Thymus (tissue), 11 donors: ENCODE measurements around the gene TUBB6. TPM values are rescaled to one million over a fixed set of nuclear protein-coding genes. Genes with fewer than 3 reads are reported as not detected.

Experiments
- DNase-seq, 9 donors: peaks; one replicate each; pipeline ENCODE4 v3.0.0-alpha.2; 2013; ENCODE audit warnings: low spot score in 9 of 9, low read depth in 6 of 9, missing footprints in 1 of 9
- H3K27ac ChIP-seq, 2 donors: one replicate each; pipeline ENCODE4 v1.5.1; 2013; ENCODE audit warnings: control low read depth in 1 of 2, low read depth in 1 of 2, low read length in 1 of 2, mild to moderate bottlenecking in 1 of 2, moderate library complexity in 1 of 2
- H3K27me3 ChIP-seq, 2 donors: one replicate each; pipeline ENCODE4 v1.5.1; 2013; ENCODE audit warnings: low read length in 1 of 2; ENCODE audit not compliant: control insufficient read depth in 2 of 2, insufficient read depth in 1 of 2
- H3K36me3 ChIP-seq, 2 donors: one replicate each; pipeline ENCODE4 v1.5.1; 2013; ENCODE audit warnings: low read length in 1 of 2, mild to moderate bottlenecking in 1 of 2, moderate library complexity in 1 of 2; ENCODE audit not compliant: control insufficient read depth in 2 of 2, insufficient read depth in 2 of 2
- H3K4me1 ChIP-seq, 2 donors: one replicate each; pipeline ENCODE4 v1.5.1; 2013; ENCODE audit warnings: low read length in 2 of 2; ENCODE audit not compliant: control insufficient read depth in 2 of 2, insufficient read depth in 2 of 2
- H3K4me3 ChIP-seq, 2 donors: one replicate each; pipeline ENCODE4 v1.5.1; 2013; ENCODE audit warnings: low read length in 2 of 2, control low read depth in 1 of 2, mild to moderate bottlenecking in 1 of 2
- H3K9me3 ChIP-seq, 2 donors: one replicate each; pipeline ENCODE4 v1.5.1; 2013; ENCODE audit warnings: low read length in 1 of 2, mild to moderate bottlenecking in 1 of 2; ENCODE audit not compliant: control insufficient read depth in 2 of 2, insufficient read depth in 1 of 2
- WGBS: extraction: QIAGEN DNeasy Blood & Tissue Kit; methylation state at CpG from one replicate; pipeline ENCODE4 v1.1.7; 2013; 5-methylcytosine and 5-hydroxymethylcytosine counted together
- polyA plus RNA-seq: library from polyadenylated mRNA; stranded (reverse); fragments of 200-250 nt; gene quantifications from one replicate; pipeline ENCODE4 v1.2.3, GENCODE V29; 2013
- total RNA-seq: library from RNA; stranded (reverse); fragments of 120-200 nt; gene quantifications from one replicate; pipeline ENCODE4 v1.2.4, GENCODE V29; 2013
- donor health status: healthy.

Gene TUBB6
- total and polyA plus RNA-seq, 2 donors, result 24.9 to 46.6 TPM

GRCh38 chr18:12317664-12318333 lies 9.8 kb downstream of the TUBB6 start:
- Histone ChIP-seq H3K9me3 (peaks cover 0 to under 1% of the 10 kb centered on the region in 2 donors), H3K4me1 (peaks cover 0 to 4% of the 10 kb centered on the region in 2 donors), H3K27ac (no peak overlapping the region), H3K4me3 (no peak overlapping the region), H3K36me3 (peaks cover 0 to 7% of the 10 kb centered on the region in 2 donors), H3K27me3 (no peaks in the 10 kb centered on the region)
- 38% methylated on average over 6 of the region's 6 CpGs for WGBS
- no peak for DNase-seq

- WGBS, result 46% methylated on average over 5 of the region's 5 CpGs
- peaks cover 0 to 4% of the 10 kb centered on the region in 2 donors for H3K4me1 ChIP-seq
- H3K27ac ChIP-seq, result no peak overlapping the region
- peaks cover 0 to 7% of the 10 kb centered on the region in 2 donors for H3K36me3 ChIP-seq
- no peak for DNase-seq
- H3K9me3 ChIP-seq, result no peaks in the 10 kb centered on the region
- no peak overlapping the region for H3K4me3 ChIP-seq
- H3K27me3 ChIP-seq, result no peaks in the 10 kb centered on the region
These were observed 10.3 kb downstream of the TUBB6 start for GRCh38 chr18:12318334-12318697.

DNA sequence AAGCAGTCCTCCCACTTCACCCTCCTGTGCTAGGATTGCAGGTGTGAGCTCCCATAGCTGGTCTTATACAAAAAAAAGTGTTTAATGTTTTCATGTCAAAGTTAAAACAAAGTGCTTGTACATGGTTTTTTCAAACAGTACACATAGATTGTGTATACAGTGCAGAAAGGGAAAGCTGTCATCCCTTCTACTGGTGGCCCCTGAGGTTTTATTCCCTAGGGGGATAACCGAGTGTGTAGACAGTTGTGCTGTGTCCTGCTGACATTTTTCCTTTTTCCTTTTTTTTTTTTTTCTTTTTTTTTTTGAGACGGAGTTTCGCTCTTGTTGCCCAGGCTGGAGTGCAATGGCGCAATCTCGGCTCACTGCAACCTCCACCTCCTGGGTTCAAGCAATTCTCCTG lies 10.8 kb downstream of the TUBB6 start:
- H3K36me3 ChIP-seq, result peaks cover 0 to 8% of the 10 kb centered on the region in 2 donors
- H3K9me3 ChIP-seq, result no peaks in the 10 kb centered on the region
- no peak overlapping the region for H3K4me3 ChIP-seq
- WGBS, result 89% methylated on average over 5 of the region's 5 CpGs
- no peaks in the 10 kb centered on the region for H3K27me3 ChIP-seq
- no peak for DNase-seq
- peaks cover 0 to 4% of the 10 kb centered on the region in 2 donors for H3K4me1 ChIP-seq
- H3K27ac ChIP-seq, result no peak overlapping the region

DNA sequence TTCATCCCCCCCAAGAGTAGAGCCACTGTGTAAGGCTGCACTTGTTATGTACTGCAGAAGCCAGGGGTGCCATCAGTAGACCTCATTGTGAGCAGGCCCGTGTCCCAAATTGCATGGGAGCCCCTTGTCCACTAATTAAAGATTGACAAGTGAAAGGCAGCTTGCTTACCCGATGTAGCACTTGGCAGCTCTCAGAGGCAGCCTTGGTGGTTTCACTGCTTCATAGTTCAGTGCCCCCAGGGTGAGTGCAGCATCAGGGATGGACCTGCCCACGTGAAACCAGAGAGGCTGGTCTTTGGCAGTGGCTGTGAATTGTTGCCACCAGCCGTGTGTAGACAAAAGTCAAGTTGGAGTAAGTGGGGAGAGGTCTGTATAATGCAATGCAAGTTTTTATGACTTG lies 13.3 kb downstream of the TUBB6 start:
- Histone ChIP-seq H3K36me3 (peaks cover 18 to 28% of the 10 kb centered on the region in 2 donors), H3K27me3 (no peaks in the 10 kb centered on the region), H3K27ac (no peak overlapping the region), H3K4me1 (peaks cover 0 to 4% of the 10 kb centered on the region in 2 donors), H3K9me3 (no peaks in the 10 kb centered on the region), H3K4me3 (no peak overlapping the region)
- no peak for DNase-seq
- WGBS, result 82% methylated on average over 4 of the region's 4 CpGs

GRCh38 chr18:12324991-12325725 lies 17.1 kb downstream of the TUBB6 start:
- H3K9me3 ChIP-seq, result no peaks in the 10 kb centered on the region
- H3K27me3 ChIP-seq, result no peaks in the 10 kb centered on the region
- no peak overlapping the region for H3K27ac ChIP-seq
- DNase-seq, result no peak
- no peaks in the 10 kb centered on the region for H3K4me1 ChIP-seq
- H3K36me3 ChIP-seq, result peaks cover 38 to 58% of the 10 kb centered on the region in 2 donors
- H3K4me3 ChIP-seq, result no peak overlapping the region
- WGBS, result 98% methylated on average over 58 of the region's 58 CpGs

DNA sequence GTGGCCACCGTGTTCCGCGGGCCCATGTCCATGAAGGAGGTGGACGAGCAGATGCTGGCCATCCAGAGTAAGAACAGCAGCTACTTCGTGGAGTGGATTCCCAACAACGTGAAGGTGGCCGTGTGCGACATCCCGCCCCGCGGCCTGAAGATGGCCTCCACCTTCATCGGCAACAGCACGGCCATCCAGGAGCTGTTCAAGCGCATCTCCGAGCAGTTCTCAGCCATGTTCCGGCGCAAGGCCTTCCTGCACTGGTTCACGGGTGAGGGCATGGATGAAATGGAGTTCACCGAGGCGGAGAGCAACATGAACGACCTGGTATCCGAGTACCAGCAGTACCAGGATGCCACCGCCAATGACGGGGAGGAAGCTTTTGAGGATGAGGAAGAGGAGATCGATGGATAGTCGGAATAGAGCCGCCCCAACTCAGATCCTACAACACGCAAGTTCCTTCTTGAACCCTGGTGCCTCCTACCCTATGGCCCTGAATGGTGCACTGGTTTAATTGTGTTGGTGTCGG lies 17.7 kb downstream of the TUBB6 start:
- Histone ChIP-seq H3K9me3 (no peaks in the 10 kb centered on the region), H3K27ac (no peak overlapping the region), H3K36me3 (peaks cover 39 to 57% of the 10 kb centered on the region in 2 donors), H3K4me3 (no peak overlapping the region), H3K4me1 (no peaks in the 10 kb centered on the region), H3K27me3 (no peaks in the 10 kb centered on the region)
- 98% methylated on average over 29 of the region's 29 CpGs for WGBS
- no peak for DNase-seq

DNA sequence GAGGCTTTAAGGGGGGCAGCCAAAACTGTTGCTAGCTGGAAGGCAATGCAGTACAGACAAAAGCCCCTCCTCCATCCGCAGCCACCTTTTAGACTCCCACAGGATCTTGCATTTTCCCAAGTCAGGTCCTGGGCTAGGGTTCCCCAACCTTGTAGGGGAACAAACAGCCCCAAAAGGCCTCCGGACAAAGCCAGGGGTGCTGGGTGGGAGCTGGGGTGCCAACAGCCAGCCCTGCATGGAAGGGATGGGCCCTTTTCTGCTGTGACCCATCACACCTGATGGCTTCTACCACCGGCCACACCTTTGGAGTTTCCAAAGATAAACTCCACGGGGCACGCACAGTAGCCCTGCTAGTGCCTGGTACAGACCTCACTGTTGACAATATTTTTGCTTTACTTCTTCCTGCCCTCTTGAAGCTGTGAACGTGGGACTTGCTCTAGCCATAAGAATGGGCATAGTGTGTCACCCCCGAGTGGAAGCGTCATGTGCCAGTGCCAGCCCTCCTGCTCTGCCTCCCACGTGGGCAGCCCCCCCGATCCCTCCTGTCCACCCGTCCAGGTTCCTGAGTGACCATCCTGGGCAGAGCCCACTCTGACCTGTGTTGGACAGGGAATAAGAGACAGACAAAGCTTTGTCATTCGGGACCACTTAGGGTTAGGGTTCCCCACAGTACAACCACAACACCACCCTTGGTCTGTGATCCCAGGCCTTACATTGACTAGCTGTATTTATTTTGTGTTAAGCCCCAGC lies 18.8 kb downstream of the TUBB6 start:
- no peak for DNase-seq
- H3K4me1 ChIP-seq, result no peaks in the 10 kb centered on the region
- peaks cover 42 to 56% of the 10 kb centered on the region in 2 donors for H3K36me3 ChIP-seq
- 96% methylated on average over 12 of the region's 12 CpGs for WGBS
- no peaks in the 10 kb centered on the region for H3K27me3 ChIP-seq
- H3K27ac ChIP-seq, result no peak overlapping the region
- H3K4me3 ChIP-seq, result no peak overlapping the region
- H3K9me3 ChIP-seq, result no peaks in the 10 kb centered on the region

- H3K9me3 ChIP-seq, result no peaks in the 10 kb centered on the region
- peaks cover 42 to 56% of the 10 kb centered on the region in 2 donors for H3K36me3 ChIP-seq
- 79% methylated on average over 11 of the region's 11 CpGs for WGBS
- DNase-seq, result peak in 8 of 9 donors; percentile 26 to 76 (median 57)
- no peak overlapping the region for H3K27ac ChIP-seq
- H3K4me3 ChIP-seq, result no peak overlapping the region
- H3K4me1 ChIP-seq, result no peaks in the 10 kb centered on the region
- no peaks in the 10 kb centered on the region for H3K27me3 ChIP-seq
These were observed 19.6 kb downstream of the TUBB6 start for GRCh38 chr18:12327510-12328178.
